Measurements from ENCODE around the gene FSIP1.
A peak's percentile ranks its signal among the peaks of the same experiment; 100 is the strongest.

FSIP1 gene

GRCh38 chr15:39782441-39783138 is at the start of gene FSIP1:
Gene FSIP1 (minus strand): TSS chr15:39782841. CDS start chr15:39776524, 6,317 bp downstream.
- peak; percentile 85 for DNase-seq (ENCODE audit: low read depth)
- H3K4me3 ChIP-seq (ENCODE audit: control insufficient read depth, low read depth, low read length): peak within 1 kb of the TSS; percentile 80
- TF ChIP-seq CTCF (IDR thresholded peaks at IDR 0.05; ENCODE audit: control insufficient read depth, insufficient read depth, low read depth, low read length, missing control alignments): no peak

- no peak overlapping the region for H3K4me3 ChIP-seq (ENCODE audit: control insufficient read depth, low read depth, low read length)
- DNase-seq (ENCODE audit: low read depth): no peak
- TF ChIP-seq CTCF (IDR thresholded peaks at IDR 0.05; ENCODE audit: control insufficient read depth, insufficient read depth, low read depth, low read length, missing control alignments): no peak
These were observed 47.5 kb upstream of the FSIP1 start for GRCh38 chr15:39830166-39830565.

DNA sequence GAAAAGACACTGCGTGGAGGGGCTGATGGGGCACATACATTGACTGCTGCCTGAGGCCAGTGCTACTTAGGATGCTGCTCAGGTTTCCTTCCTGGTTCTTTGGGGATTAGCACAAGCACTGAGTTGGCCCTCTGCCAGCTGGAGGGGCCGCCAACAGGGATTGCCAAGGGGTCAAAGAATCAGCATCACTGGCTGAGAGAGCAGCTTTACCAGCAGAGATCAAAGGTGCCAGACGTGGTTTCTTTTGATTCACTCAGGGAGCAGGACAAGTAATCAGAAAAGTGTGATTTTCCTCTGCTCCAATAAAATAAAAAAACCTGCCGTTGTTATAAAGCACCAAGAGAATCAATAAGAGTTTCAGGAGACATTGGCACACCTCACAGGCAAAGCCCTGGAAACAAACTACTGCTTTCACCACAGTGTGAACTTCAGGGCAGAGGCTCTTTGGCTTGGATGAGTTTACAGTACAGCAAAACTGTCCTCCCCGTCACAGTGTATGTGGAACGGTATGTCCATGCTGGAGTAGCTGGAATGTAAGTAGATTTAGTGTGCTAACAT is 45.8 kb upstream of the FSIP1 start:
- no peak for DNase-seq (ENCODE audit: low read depth)
- H3K4me3 ChIP-seq (ENCODE audit: control insufficient read depth, low read depth, low read length): no peak overlapping the region
- no peak for TF ChIP-seq CTCF (IDR thresholded peaks at IDR 0.05; ENCODE audit: control insufficient read depth, insufficient read depth, low read depth, low read length, missing control alignments)

DNA sequence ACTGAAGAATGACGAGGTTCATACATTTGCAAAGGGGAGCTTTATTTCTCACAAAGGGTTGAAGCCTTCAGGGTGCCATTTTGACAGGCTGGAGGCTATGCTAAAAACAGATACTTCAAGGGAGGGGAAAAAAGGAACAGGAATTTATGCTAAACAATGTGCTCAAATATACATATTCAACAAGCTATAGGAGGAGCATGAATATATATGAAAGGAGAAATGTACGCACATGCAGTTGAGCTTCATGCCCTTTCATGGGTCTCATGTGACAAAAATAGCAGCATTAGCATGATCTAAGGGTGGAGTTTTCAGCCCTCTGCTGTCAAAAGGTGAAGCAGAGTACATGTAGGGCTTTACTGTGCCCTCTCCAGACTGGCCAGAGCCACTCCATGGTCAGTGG is 44.3 kb upstream of the FSIP1 start:
- TF ChIP-seq CTCF (IDR thresholded peaks at IDR 0.05; ENCODE audit: control insufficient read depth, insufficient read depth, low read depth, low read length, missing control alignments): no peak
- DNase-seq (ENCODE audit: low read depth): no peak
- no peak overlapping the region for H3K4me3 ChIP-seq (ENCODE audit: control insufficient read depth, low read depth, low read length)

GRCh38 chr15:39823634-39824033 is 41.0 kb upstream of the FSIP1 start:
- TF ChIP-seq CTCF (IDR thresholded peaks at IDR 0.05; ENCODE audit: control insufficient read depth, insufficient read depth, low read depth, low read length, missing control alignments): no peak
- H3K4me3 ChIP-seq (ENCODE audit: control insufficient read depth, low read depth, low read length): no peak overlapping the region
- DNase-seq (ENCODE audit: low read depth): no peak

DNA sequence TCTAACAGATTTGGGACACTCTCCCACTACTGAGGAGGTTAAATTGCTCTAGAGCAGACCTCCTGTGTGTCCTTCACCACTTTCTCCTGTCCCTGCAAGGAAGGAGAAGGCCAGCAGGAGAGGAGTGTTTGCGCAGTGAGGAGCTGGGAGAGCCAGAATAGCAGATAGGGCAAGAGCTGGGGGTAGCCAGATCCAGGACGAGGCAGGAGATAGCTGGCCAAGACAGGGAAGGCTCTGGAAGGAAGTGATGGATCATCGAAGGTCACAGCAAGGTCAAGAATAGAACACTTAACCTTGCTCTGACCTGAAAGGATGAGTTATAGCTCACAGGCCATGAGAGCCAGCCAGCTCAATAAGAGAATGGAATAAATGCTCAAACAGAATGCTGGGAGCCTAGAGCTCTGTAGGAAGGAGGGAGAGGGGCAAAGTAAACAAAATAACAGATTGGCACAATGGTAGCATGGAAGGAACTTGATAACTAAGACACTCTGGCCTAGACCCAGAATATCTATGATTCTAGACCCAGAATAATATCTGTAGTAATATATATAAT is 37.5 kb upstream of the FSIP1 start:
- H3K4me3 ChIP-seq (ENCODE audit: control insufficient read depth, low read depth, low read length): no peak overlapping the region
- no peak for TF ChIP-seq CTCF (IDR thresholded peaks at IDR 0.05; ENCODE audit: control insufficient read depth, insufficient read depth, low read depth, low read length, missing control alignments)
- DNase-seq (ENCODE audit: low read depth): no peak
